GM10847 (cell line): ENCODE results near the gene PDE11A.

Experiments
- POLR2A ChIP-seq: IDR thresholded peaks from 2 replicates; pipeline ENCODE4 v1.6.1; 2011; ENCODE audit not compliant: insufficient read length; ENCODE audit errors: extremely low read depth

PDE11A gene

DNA sequence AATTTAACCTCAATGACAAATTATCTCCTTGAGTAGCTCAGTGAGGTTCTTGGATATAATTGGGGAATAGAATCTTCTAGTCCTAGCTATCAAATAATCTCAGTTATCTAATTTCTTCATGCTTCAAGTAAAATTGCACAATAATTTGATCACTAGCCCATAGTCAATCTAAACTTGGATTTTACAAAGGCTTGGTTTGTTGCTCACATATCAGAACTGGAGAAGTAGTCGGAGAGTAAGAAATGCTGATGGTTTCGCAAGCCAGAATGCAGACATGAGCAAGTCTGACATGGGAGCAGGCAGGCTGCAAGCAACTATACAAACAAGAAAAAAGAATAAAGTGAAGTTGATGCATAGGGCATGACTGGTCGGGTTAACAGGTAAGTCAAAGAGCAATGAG is 11.7 kb upstream of the PDE11A start:
- no peak for TF ChIP-seq POLR2A

DNA sequence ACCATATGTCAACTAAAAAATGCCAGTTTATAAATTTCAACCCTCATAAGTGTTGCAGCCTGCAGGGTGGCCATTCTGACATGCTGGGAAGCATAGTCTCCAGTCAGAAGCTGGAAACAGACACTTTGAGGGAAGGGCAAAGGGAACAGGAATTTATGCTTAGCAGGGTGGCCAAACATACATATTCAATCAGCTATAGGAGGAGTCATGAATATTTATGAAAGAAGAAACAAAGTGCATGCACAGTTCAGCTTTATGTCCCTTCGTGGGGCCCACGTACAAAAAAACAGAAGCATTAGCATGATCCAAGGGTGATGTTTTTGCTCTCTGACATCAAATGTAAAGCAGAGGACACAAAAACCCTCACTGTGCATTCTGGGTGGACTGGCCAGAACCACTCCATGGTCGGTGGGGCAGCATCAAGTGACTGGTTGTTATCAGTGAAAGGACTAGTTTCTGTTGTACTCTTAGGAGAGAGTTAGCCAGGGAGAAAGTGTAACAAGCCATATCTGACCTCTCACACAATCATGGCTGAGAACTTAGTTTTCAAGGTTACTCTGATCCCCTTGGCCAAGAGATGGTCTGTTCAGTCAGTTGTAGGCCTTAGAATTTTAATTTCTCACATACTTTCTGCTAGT is 9.9 kb upstream of the PDE11A start:
- TF ChIP-seq POLR2A, result no peak

DNA sequence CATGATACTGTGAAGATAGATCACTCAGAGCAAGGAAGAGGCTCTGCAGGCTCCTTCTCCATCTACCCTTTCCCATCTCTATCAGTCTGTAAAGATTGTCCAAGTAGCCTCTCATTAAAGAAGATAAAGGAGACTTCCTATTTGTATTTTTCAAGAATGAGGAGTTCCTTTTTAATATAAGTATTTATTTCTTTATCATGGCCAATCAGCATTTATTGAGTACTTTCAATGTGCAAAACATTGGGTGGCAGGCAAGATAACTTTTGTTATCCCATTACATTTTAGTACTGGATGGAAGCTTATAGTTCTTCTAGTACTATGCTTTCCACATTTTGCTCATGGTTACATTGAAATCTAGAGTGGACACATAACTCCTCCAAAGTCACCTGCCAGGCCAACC is 3.6 kb upstream of the PDE11A start:
- no peak for TF ChIP-seq POLR2A

DNA sequence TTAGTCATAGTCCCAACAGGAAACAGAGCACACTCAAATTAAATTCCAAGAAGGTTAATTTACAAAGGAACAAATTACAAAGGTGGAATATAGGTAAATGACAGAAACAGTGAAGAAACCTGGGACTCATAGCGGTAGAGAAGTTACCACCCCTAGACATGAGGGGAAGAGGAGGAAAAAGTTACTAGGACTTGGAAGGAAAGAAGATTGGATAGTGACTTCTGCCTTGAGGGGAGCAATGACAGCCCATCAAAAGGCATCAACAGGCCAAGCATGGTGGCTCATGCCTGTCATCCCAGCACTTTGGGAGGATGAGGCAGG is 2.4 kb upstream of the PDE11A start:
- no peak for TF ChIP-seq POLR2A

DNA sequence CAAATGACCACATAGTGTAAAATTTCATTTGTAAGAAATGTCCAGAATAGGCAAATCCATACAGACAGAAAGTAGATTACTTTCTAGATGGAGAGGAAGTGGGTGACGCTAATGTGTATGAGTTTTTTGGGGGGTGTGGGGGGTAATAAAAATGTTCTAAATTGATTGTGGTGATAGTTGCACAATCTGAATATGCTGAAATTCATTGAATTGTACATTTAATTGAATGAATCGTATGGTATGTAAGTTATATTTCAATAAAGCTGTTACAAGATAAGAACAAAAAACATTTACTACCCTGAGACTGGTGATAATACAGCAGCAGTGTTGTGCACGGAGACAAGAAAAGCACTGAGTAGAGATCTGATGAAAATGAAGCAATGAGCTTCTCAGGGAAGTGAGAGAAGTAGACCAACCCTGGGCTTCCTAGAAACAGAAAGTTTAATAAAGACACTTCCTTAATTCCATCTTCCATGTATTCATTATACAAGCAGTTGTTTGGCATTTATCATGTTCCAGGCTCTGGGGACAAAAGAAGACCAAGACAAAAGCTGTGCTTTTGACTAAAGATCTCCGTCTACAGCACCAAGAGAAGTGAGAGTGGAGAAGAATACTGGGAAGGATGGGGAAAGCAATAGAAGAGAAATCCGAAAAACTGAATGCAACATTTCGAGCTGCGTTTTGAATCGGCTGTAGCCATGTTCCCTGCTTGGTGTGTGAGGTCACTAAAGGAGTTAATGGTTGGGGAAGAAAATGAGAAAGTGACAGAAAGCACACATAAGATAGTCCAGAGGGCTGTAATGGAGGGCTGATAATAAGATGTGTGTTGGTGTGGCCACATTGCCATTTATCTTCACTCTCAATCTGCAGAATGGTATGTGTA is 1.8 kb upstream of the PDE11A start:
- no peak for TF ChIP-seq POLR2A

DNA sequence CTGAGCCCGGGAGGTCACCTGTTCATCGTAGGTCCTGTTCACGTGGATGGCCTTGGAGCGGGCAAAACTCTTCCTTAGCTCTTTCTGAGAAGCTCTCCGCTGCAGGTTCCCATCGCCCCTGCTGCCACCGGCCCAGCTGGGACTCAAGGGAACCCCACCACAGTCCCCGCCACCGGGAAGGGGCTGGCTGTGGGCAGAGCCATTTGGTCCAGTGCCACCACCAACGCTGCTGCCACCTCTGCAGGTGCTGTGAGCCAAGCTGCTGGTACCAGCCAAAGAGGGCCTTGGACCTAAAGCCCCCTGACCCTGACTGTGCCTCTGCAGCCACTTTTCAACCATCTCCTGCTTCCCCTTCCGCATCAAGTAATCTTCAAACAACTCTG is 586 bp downstream of the PDE11A start:
- TF ChIP-seq POLR2A, result no peak

DNA sequence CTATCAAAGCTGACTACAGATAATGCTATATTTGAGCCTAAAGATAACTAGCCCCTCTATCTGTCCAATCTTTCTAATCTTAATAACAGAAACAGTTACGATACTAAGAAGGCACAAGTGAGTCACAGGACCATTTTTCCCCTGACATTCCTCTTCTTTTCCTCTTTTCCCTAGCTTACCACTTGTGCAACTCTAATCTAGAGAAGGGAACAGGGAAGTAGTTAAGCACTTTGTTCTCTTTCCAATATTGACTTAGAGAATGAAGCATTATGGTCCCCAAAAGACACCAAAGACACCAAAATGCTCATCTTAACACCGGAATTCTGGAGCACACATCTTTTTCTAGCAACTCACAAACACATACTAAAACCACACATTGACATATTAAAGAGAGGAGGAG is 1.8 kb downstream of the PDE11A start:
- no peak for TF ChIP-seq POLR2A

DNA sequence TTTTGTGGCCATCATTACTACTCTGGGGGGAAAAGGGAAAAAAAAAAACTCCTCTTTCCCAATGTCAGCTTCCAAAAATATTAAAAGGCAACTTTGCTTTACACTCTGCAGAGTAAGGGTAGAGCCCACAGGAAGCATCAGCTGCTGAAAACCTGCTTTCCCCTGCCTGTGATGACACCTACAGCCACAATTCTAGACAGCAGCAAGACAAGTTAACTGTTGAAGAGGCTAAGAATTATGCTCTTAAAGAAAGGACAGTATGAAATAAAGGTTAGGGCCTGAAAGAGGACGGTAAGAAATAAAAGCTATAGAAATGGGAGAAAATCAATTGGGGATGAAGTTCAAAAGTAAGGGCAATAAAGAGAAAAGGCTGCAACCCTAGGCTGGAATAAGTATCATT is 3.0 kb downstream of the PDE11A start:
- no peak for TF ChIP-seq POLR2A

DNA sequence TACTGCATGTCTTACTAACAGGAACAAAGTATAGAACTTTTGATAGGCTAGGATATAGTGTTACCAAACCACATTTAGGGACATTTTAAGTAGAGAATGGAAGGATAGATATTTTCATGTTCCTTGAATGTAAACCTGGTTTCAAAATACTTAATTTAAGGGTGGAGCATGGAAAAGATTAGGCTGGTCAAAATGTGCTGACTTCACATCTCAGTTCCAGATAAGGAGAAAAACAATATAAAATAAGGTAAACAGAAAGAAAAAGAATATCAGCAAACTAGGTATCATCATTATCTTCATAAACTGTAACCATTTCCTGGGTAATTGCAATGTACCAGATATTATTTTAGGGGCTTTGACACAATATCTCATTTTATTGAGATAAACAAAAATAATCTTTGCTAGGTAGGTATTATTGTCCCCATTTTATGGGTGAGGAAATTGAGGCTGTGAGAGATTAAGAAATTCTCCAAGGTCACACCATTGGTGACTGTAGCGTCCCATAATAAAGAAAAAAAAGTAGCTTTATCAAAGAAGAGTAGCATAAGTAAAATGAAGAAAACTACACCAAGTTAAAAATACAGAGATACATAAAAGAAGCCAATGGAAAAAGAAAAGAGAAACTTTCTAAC is 3.6 kb downstream of the PDE11A start:
- TF ChIP-seq POLR2A, result no peak

DNA sequence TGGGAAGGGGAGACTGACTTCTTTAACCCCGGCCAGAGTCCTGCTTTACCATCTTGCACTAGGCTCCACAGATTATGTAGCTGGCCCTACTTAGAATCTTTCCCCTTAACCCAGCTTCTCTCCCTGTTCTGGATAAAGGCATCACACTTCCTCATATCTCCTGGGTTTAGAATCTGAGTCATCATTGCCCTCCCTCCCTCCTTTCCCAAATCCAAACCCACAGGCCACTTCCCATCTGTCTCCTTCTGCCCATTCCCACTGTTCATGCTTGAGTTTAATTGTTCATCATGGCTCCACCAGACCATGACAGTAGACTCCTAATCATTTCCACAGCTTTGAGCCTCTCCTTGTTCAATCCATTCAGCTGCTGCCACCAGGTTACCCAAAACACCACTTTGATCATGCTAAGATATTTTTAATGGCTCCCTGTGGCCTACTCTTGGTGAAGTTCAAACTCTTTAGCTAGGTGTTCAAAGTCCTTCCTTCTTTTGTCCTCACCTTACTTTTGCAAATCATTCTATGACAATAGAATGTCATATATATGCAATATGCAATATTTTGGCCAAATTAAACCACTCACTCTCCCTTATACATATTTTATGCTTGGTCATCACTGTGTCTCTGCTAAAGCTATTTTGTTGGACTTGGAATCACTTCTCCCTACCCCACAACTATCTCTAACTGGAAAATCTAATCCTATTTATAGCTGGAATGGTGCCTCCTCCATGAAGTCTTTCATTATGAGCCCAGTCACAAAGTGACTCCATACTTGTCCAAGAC is 5.5 kb downstream of the PDE11A start:
- no peak for TF ChIP-seq POLR2A

DNA sequence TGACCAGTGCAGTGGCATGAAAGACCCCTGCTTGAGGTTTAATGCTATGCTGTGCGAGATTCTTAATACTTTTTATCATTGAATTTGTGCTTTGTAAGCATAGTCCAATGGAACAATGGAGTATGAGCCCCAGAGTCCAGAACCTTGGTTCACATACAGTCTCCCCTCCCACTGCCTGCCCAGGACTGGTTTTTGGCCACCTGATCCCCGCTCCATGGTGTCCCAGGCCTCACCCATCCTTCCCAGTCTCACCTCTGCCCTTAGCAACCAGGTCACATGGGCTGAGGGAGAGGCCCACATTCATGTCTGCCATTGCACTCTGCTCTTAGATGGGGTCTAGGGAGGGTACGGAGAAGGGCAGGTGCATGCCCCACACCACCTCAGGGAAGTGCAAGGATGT is 6.3 kb downstream of the PDE11A start:
- no peak for TF ChIP-seq POLR2A

DNA sequence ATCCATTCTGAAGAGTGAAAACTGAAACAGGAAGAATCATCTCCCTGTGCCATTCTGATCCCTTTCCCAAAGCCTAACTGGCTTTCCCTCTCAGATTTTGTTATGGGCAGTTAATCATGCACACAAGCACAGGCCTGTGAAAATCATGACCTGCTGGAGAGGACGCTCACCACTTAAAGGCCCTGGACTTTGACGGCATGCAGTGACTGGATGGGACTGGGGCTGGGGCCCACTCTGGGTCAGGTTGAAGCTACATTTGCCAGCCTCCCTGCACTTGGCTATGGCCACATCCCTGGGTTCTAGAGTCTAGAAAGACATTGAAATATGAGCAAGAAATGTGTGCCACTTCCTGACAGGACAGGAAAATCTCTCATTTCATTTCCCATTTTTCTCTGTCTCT is 12.9 kb downstream of the PDE11A start:
- no peak for TF ChIP-seq POLR2A

DNA sequence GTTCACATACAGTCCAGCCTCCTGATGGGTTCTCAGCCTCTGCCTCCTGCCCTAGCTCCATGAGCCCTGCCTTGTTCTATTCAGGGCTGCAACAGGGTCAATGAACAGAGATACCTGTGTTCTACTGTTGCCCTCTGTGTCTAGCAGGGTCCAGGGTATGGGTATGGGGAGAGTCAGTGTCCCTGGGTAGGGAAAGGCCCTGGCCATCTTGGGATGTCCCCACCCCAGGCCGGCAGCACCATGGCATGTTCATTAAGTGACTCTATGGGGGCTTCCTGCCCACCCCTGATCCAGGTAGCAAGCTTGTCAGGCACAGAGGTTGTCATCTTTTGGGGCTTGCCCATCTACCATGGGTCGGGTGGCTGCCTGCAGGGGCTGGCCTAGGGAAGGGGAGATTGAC is 13.5 kb downstream of the PDE11A start:
- TF ChIP-seq POLR2A, result no peak

DNA sequence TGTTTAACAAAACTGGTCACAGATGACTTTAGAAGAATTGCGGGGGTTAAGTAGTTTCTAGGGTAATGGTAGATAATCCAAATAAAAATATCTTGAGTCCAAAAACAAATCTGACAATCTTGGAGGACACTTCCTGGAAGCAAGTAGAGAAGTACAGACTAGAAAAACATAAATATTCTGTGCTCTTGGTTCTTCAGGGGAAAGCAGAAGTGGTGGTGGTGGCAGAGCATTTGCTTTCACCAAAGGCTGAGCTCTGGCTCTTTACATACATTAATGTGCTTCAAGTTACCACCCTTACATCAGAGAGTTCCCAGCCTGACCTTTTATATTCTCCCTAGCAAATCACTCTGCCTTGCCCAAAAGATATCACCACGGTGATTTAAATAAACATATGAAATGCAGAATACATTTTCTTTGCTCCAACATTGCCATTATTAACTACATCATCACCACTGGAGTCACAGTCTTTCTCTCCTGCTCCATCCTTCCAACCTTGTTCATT is 15.3 kb downstream of the PDE11A start:
- TF ChIP-seq POLR2A, result no peak

DNA sequence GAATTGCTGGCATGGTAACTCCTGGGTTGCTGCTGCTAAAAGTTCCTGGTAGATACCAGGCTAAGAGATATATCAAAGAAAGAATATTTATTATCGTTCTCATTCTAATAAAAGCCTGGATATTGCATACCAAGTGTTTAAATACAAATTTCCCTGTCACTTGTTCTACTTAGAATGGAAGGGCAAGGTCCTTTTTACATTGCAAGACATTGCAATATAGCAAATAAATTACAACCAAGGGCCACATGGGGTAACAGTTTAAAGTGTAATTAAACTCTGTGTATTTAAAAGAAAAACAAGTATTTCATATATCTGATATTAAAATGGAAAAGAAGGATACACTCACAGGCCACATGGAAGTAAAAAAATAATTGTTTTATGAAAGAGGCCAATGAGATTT is 16.2 kb downstream of the PDE11A start:
- TF ChIP-seq POLR2A, result no peak

DNA sequence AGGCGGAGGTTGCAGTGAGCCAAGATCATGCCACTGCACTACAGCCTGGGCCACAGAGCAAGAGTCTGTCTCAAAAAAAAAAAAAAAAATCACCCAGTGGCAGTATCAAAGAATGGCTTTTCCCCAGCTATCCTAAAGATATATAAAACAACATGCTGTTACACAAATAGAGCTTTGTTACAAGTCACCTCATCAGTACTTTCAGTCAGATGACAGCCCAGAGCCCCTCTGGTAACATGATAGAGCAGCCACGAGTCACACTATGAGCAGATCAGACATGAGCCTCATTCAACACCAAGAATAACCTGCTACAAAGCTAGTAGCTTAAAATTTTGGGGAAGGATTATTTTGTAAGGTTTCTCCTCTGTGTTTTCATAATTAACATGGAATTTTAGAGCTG is 25.2 kb downstream of the PDE11A start:
- no peak for TF ChIP-seq POLR2A

DNA sequence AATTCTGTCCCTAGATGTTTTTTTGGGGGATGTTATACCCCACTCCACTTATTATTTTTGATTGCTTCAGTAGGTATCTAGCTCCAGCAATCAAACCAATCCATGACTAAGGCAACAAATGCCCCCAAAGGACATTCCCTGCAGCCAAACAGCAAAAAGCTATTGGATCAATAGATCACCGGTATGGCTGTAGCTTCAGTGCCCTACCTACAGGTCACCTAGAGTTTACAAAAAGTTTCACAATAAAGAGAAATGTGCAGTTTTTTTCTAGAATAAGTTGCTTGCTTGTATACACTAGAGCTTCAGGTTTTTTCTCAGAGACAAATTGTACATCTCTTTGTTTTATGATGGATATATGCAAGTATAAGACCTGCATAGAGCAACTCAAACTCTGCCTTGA is 27.7 kb downstream of the PDE11A start:
- no peak for TF ChIP-seq POLR2A
